Fibroblast of villous mesenchyme (primary cell): ENCODE results near the gene TCAIM. TPM values are rescaled to one million over a fixed set of nuclear protein-coding genes. Genes with fewer than 3 reads are reported as not detected.

Experiments used
- DNase-seq: peaks from one replicate; pipeline ENCODE4 v3.0.0-alpha.2; 2010; ENCODE audit warnings: low read depth
- H3K4me3 ChIP-seq: 2 replicates; pipeline ENCODE4 v1.5.1; 2011; ENCODE audit warnings: low read depth, mild to moderate bottlenecking, low read length
- CTCF ChIP-seq: IDR thresholded peaks from 2 replicates; pipeline ENCODE4 v1.5.1; 2012; ENCODE audit warnings: low read depth, mild to moderate bottlenecking, low read length; ENCODE audit not compliant: insufficient read depth
- total RNA-seq: library from RNA; depleted of rRNA; stranded (reverse); fragments of >200 nt; gene quantifications from 2 replicates; pipeline ENCODE4 v1.2.3, GENCODE V29; 2012

The TCAIM gene
- total RNA-seq, 1 donor = 37.6 TPM

- peak overlapping the region; percentile 17 for H3K4me3 ChIP-seq
- no peak for TF ChIP-seq CTCF
- DNase-seq = peak; percentile 99
Observed at GRCh38 chr3:44439499-44440295, 101.1 kb downstream of the TCAIM start.

- DNase-seq = no peak
- no peak overlapping the region for H3K4me3 ChIP-seq
- TF ChIP-seq CTCF = no peak
Observed at GRCh38 chr3:44442596-44443309, 104.2 kb downstream of the TCAIM start.

GRCh38 chr3:44444437-44444836 lies 105.9 kb downstream of the TCAIM start:
- H3K4me3 ChIP-seq = no peak overlapping the region
- no peak for DNase-seq
- TF ChIP-seq CTCF = no peak

- DNase-seq = no peak
Observed at GRCh38 chr3:44444896-44445691, 106.5 kb downstream of the TCAIM start.

GRCh38 chr3:44445786-44446185 lies 107.2 kb downstream of the TCAIM start:
- DNase-seq = no peak
- TF ChIP-seq CTCF = no peak
- H3K4me3 ChIP-seq = no peak overlapping the region

More at GRCh38 chr3:44444896-44445691, 106.5 kb downstream of the TCAIM start:
- H3K4me3 ChIP-seq = no peak overlapping the region
- no peak for TF ChIP-seq CTCF

GRCh38 chr3:44446929-44447328 lies 108.4 kb downstream of the TCAIM start:
- no peak for DNase-seq
- TF ChIP-seq CTCF = no peak
- no peak overlapping the region for H3K4me3 ChIP-seq
